HepG2 (cell line): ENCODE data around the gene FRMD5.

Experiments
- CCAR2 ChIP-seq: fragments of 200-400 bp; formaldehyde crosslinking; optimal IDR thresholded peaks from 2 replicates; pipeline ENCODE3; 2018; ENCODE audit warnings: low read depth, mild to moderate bottlenecking, low read length, moderate library complexity
- CTCF ChIP-seq: sonication (generic); formaldehyde crosslinking; IDR thresholded peaks from 2 replicates; pipeline ENCODE4 v1.5.0; 2020; ENCODE audit warnings: mild to moderate bottlenecking, missing genetic modification reagents, moderate library complexity
- MLLT10 ChIP-seq: sonication (generic); formaldehyde crosslinking; IDR thresholded peaks from 2 replicates; pipeline ENCODE4 v1.4.0; 2020; ENCODE audit warnings: missing genetic modification reagents
- RFX5 ChIP-seq: IDR thresholded peaks from 2 replicates; pipeline ENCODE4 v1.6.1; 2011; ENCODE audit warnings: low read depth, low read length, improper control_type of control experiment

- no peak for TF ChIP-seq CTCF (CRISPR knock-in tag)
- TF ChIP-seq RFX5: no peak
- TF ChIP-seq CCAR2: no peak
- TF ChIP-seq MLLT10: no peak
Measured at GRCh38 chr15:44132057-44132456, 63.0 kb downstream of the FRMD5 start.
